ENCODE results near the gene ATP6V0A1.
"Not testable (repeated sequence)": the region's sequence is repeated elsewhere in the genome, so short reads cannot be mapped to it uniquely, and the experiment has no call there.

Gene ATP6V0A1

GRCh38 chr17:42476411-42476810 lies 17.7 kb downstream of the ATP6V0A1 start:
- no peak overlapping the region for H3K4me3 ChIP-seq (ENCODE audit: low read length)
- H3K9me3 ChIP-seq (ENCODE audit: control insufficient read depth, insufficient read depth, low read length) = no peaks in the 10 kb centered on the region
- H3K4me1 ChIP-seq (ENCODE audit: control insufficient read depth, insufficient read depth, low read length) = no peaks in the 10 kb centered on the region
- peaks cover 15% of the 10 kb centered on the region for H3K36me3 ChIP-seq (ENCODE audit: control insufficient read depth, insufficient read depth, low read length)
- no peaks in the 10 kb centered on the region; the same call in 1 of the 2 replicates for H3K27me3 ChIP-seq (ENCODE audit: control insufficient read depth, insufficient read depth, low read length)
- H3K27ac ChIP-seq (ENCODE audit: low read length) = no peak overlapping the region
- DNase-seq (ENCODE audit: low read depth, low spot score) = no peak
- WGBS (ENCODE audit: insufficient coverage, insufficient read length) = no CpG with 5 or more reads among the region's 2 CpGs

GRCh38 chr17:42477173-42477572 lies 18.5 kb downstream of the ATP6V0A1 start:
- peaks cover 13% of the 10 kb centered on the region for H3K36me3 ChIP-seq (ENCODE audit: control insufficient read depth, insufficient read depth, low read length)
- WGBS (ENCODE audit: insufficient coverage, insufficient read length) = no CpG with 5 or more reads among the region's 3 CpGs
- DNase-seq (ENCODE audit: low read depth, low spot score) = no peak

GRCh38 chr17:42477824-42478223 lies 19.1 kb downstream of the ATP6V0A1 start:
- not testable (repeated sequence) for H3K4me1 ChIP-seq (ENCODE audit: control insufficient read depth, insufficient read depth, low read length); H3K4me3 ChIP-seq (ENCODE audit: low read length); H3K27me3 ChIP-seq (ENCODE audit: control insufficient read depth, insufficient read depth, low read length); H3K9me3 ChIP-seq (ENCODE audit: control insufficient read depth, insufficient read depth, low read length); DNase-seq (ENCODE audit: low read depth, low spot score); H3K27ac ChIP-seq (ENCODE audit: low read length)
- peaks cover 13% of the 10 kb centered on the region for H3K36me3 ChIP-seq (ENCODE audit: control insufficient read depth, insufficient read depth, low read length)
- WGBS (ENCODE audit: insufficient coverage, insufficient read length) = no CpG with 5 or more reads among the region's 1 CpG

More at GRCh38 chr17:42477173-42477572, 18.5 kb downstream of the ATP6V0A1 start:
- H3K27me3 ChIP-seq (ENCODE audit: control insufficient read depth, insufficient read depth, low read length) = no peaks in the 10 kb centered on the region; the same call in 1 of the 2 replicates
- H3K27ac ChIP-seq (ENCODE audit: low read length) = no peak overlapping the region
- H3K4me3 ChIP-seq (ENCODE audit: low read length) = no peak overlapping the region
- H3K9me3 ChIP-seq (ENCODE audit: control insufficient read depth, insufficient read depth, low read length) = no peaks in the 10 kb centered on the region
- no peaks in the 10 kb centered on the region for H3K4me1 ChIP-seq (ENCODE audit: control insufficient read depth, insufficient read depth, low read length)

- no peak overlapping the region for H3K4me3 ChIP-seq (ENCODE audit: low read length)
- peaks cover 14% of the 10 kb centered on the region for H3K36me3 ChIP-seq (ENCODE audit: control insufficient read depth, insufficient read depth, low read length)
- no CpG with 5 or more reads among the region's 7 CpGs for WGBS (ENCODE audit: insufficient coverage, insufficient read length)
- DNase-seq (ENCODE audit: low read depth, low spot score) = no peak
- H3K27ac ChIP-seq (ENCODE audit: low read length) = no peak overlapping the region
- no peaks in the 10 kb centered on the region for H3K4me1 ChIP-seq (ENCODE audit: control insufficient read depth, insufficient read depth, low read length)
- H3K9me3 ChIP-seq (ENCODE audit: control insufficient read depth, insufficient read depth, low read length) = no peaks in the 10 kb centered on the region
- H3K27me3 ChIP-seq (ENCODE audit: control insufficient read depth, insufficient read depth, low read length) = no peaks in the 10 kb centered on the region
Measured at GRCh38 chr17:42484304-42484703, 25.6 kb downstream of the ATP6V0A1 start.

GRCh38 chr17:42485680-42486079 lies 27.0 kb downstream of the ATP6V0A1 start:
- Histone ChIP-seq H3K27ac (ENCODE audit: low read length) (no peak overlapping the region), H3K4me1 (ENCODE audit: control insufficient read depth, insufficient read depth, low read length) (no peaks in the 10 kb centered on the region), H3K4me3 (ENCODE audit: low read length) (no peak overlapping the region), H3K36me3 (ENCODE audit: control insufficient read depth, insufficient read depth, low read length) (peaks cover 18% of the 10 kb centered on the region), H3K27me3 (ENCODE audit: control insufficient read depth, insufficient read depth, low read length) (no peaks in the 10 kb centered on the region), H3K9me3 (ENCODE audit: control insufficient read depth, insufficient read depth, low read length) (no peaks in the 10 kb centered on the region)
- DNase-seq (ENCODE audit: low read depth, low spot score) = no peak

GRCh38 chr17:42488032-42488431 lies 29.4 kb downstream of the ATP6V0A1 start:
- no peaks in the 10 kb centered on the region for H3K4me1 ChIP-seq (ENCODE audit: control insufficient read depth, insufficient read depth, low read length)
- H3K4me3 ChIP-seq (ENCODE audit: low read length) = no peak overlapping the region
- no peaks in the 10 kb centered on the region for H3K9me3 ChIP-seq (ENCODE audit: control insufficient read depth, insufficient read depth, low read length)
- no CpG with 5 or more reads among the region's 1 CpG for WGBS (ENCODE audit: insufficient coverage, insufficient read length)
- H3K27ac ChIP-seq (ENCODE audit: low read length) = no peak overlapping the region
- H3K27me3 ChIP-seq (ENCODE audit: control insufficient read depth, insufficient read depth, low read length) = no peaks in the 10 kb centered on the region
- DNase-seq (ENCODE audit: low read depth, low spot score) = no peak
- peaks cover 15% of the 10 kb centered on the region; the same call in 1 of the 2 replicates for H3K36me3 ChIP-seq (ENCODE audit: control insufficient read depth, insufficient read depth, low read length)

- Histone ChIP-seq H3K9me3 (ENCODE audit: control insufficient read depth, insufficient read depth, low read length) (no peaks in the 10 kb centered on the region), H3K27me3 (ENCODE audit: control insufficient read depth, insufficient read depth, low read length) (no peaks in the 10 kb centered on the region), H3K4me1 (ENCODE audit: control insufficient read depth, insufficient read depth, low read length) (no peaks in the 10 kb centered on the region), H3K27ac (ENCODE audit: low read length) (no peak overlapping the region), H3K4me3 (ENCODE audit: low read length) (no peak overlapping the region), H3K36me3 (ENCODE audit: control insufficient read depth, insufficient read depth, low read length) (peaks cover 7% of the 10 kb centered on the region; the same call in 1 of the 2 replicates)
- no peak for DNase-seq (ENCODE audit: low read depth, low spot score)
- WGBS (ENCODE audit: insufficient coverage, insufficient read length) = no CpG with 5 or more reads among the region's 3 CpGs
Measured at GRCh38 chr17:42493319-42493718, 34.6 kb downstream of the ATP6V0A1 start.

- no peaks in the 10 kb centered on the region for H3K4me1 ChIP-seq (ENCODE audit: control insufficient read depth, insufficient read depth, low read length)
- H3K27me3 ChIP-seq (ENCODE audit: control insufficient read depth, insufficient read depth, low read length) = no peaks in the 10 kb centered on the region
- H3K4me3 ChIP-seq (ENCODE audit: low read length) = no peak overlapping the region
- no CpG with 5 or more reads among the region's 4 CpGs for WGBS (ENCODE audit: insufficient coverage, insufficient read length)
- DNase-seq (ENCODE audit: low read depth, low spot score) = no peak
- peaks cover 7% of the 10 kb centered on the region; the same call in 1 of the 2 replicates for H3K36me3 ChIP-seq (ENCODE audit: control insufficient read depth, insufficient read depth, low read length)
- H3K9me3 ChIP-seq (ENCODE audit: control insufficient read depth, insufficient read depth, low read length) = no peaks in the 10 kb centered on the region
- H3K27ac ChIP-seq (ENCODE audit: low read length) = no peak overlapping the region
Measured at GRCh38 chr17:42494673-42495072, 36.0 kb downstream of the ATP6V0A1 start.

GRCh38 chr17:42498828-42499227 lies 40.1 kb downstream of the ATP6V0A1 start:
- WGBS (ENCODE audit: insufficient coverage, insufficient read length) = no CpG with 5 or more reads among the region's 4 CpGs
- Histone ChIP-seq H3K4me3 (ENCODE audit: low read length) (no peak overlapping the region), H3K27me3 (ENCODE audit: control insufficient read depth, insufficient read depth, low read length) (no peaks in the 10 kb centered on the region), H3K9me3 (ENCODE audit: control insufficient read depth, insufficient read depth, low read length) (no peaks in the 10 kb centered on the region), H3K4me1 (ENCODE audit: control insufficient read depth, insufficient read depth, low read length) (no peaks in the 10 kb centered on the region), H3K36me3 (ENCODE audit: control insufficient read depth, insufficient read depth, low read length) (peaks cover 9% of the 10 kb centered on the region; the same call in 1 of the 2 replicates), H3K27ac (ENCODE audit: low read length) (no peak overlapping the region)
- no peak for DNase-seq (ENCODE audit: low read depth, low spot score)

- Histone ChIP-seq H3K4me3 (ENCODE audit: low read length) (no peak overlapping the region), H3K4me1 (ENCODE audit: control insufficient read depth, insufficient read depth, low read length) (no peaks in the 10 kb centered on the region), H3K27me3 (ENCODE audit: control insufficient read depth, insufficient read depth, low read length) (no peaks in the 10 kb centered on the region), H3K9me3 (ENCODE audit: control insufficient read depth, insufficient read depth, low read length) (no peaks in the 10 kb centered on the region), H3K27ac (ENCODE audit: low read length) (no peak overlapping the region), H3K36me3 (ENCODE audit: control insufficient read depth, insufficient read depth, low read length) (peaks cover 9% of the 10 kb centered on the region; the same call in 1 of the 2 replicates)
- no CpG with 5 or more reads among the region's 5 CpGs for WGBS (ENCODE audit: insufficient coverage, insufficient read length)
- DNase-seq (ENCODE audit: low read depth, low spot score) = no peak
Measured at GRCh38 chr17:42502091-42502490, 43.4 kb downstream of the ATP6V0A1 start.

GRCh38 chr17:42502926-42503325 lies 44.2 kb downstream of the ATP6V0A1 start:
- Histone ChIP-seq H3K4me3 (ENCODE audit: low read length) (no peak overlapping the region), H3K36me3 (ENCODE audit: control insufficient read depth, insufficient read depth, low read length) (peaks cover 9% of the 10 kb centered on the region; the same call in 1 of the 2 replicates), H3K9me3 (ENCODE audit: control insufficient read depth, insufficient read depth, low read length) (no peaks in the 10 kb centered on the region), H3K27me3 (ENCODE audit: control insufficient read depth, insufficient read depth, low read length) (no peaks in the 10 kb centered on the region), H3K4me1 (ENCODE audit: control insufficient read depth, insufficient read depth, low read length) (no peaks in the 10 kb centered on the region), H3K27ac (ENCODE audit: low read length) (no peak overlapping the region)
- no peak for DNase-seq (ENCODE audit: low read depth, low spot score)
- no CpG with 5 or more reads among the region's 1 CpG for WGBS (ENCODE audit: insufficient coverage, insufficient read length)
